WTC11 (cell line): Measurements from ENCODE around the gene TMED10. TPM values are rescaled to one million over a fixed set of nuclear protein-coding genes. Genes with fewer than 3 reads are reported as not detected.

ENCODE experiments used
- ATAC-seq: fragments of 200-7000 bp; cut with Tn5 transposase; 2 replicates; pipeline ENCODE4 v1.10.0; 2021; ENCODE audit warnings: mild to moderate bottlenecking, moderate library complexity
- CTCF ChIA-PET: fragments of 300-600 bp; sonication (Branson Sonifier 250); formaldehyde crosslinking; loops from one replicate; lab custom pipeline; 2021; ENCODE audit warnings: antibody characterized with exemption; lab: Charles Lee
- POLR2A ChIA-PET: fragments of 350-600 bp; sonication (Branson Sonifier 250); formaldehyde crosslinking; loops from one replicate; lab custom pipeline; 2021; ENCODE audit warnings: antibody characterized with exemption; lab: Charles Lee
- DNase-seq: peaks from one replicate; pipeline ENCODE4 v3.0.0; 2021; ENCODE audit warnings: low spot score
- H3K27ac Mint-ChIP-seq: 2 replicates; pipeline ENCODE4 v1.8.0; 2021; ENCODE audit warnings: mixed read lengths
- H3K27me3 Mint-ChIP-seq: 2 replicates; pipeline ENCODE4 v1.8.0; 2021; ENCODE audit warnings: low read depth, mild to moderate bottlenecking, moderate library complexity, mixed read lengths
- H3K36me3 Mint-ChIP-seq: 2 replicates; pipeline ENCODE4 v1.8.0; 2021; ENCODE audit warnings: mixed read lengths
- H3K4me1 Mint-ChIP-seq: 2 replicates; pipeline ENCODE4 v1.8.0; 2022; ENCODE audit warnings: mixed read lengths
- H3K4me3 Mint-ChIP-seq: 2 replicates; pipeline ENCODE4 v1.8.0; 2021; ENCODE audit warnings: mild to moderate bottlenecking, moderate library complexity, mixed read lengths
- H3K9me3 Mint-ChIP-seq: 2 replicates; pipeline ENCODE4 v1.8.0; 2021; ENCODE audit warnings: mixed read lengths
- CDX4 ChIP-seq: fragments of 250-450 bp; sonication (Bioruptor Pico); IDR thresholded peaks from 2 replicates; pipeline ENCODE4 v1.9.0; 2021; ENCODE audit warnings: moderate library complexity, mild to moderate bottlenecking, inconsistent platforms, borderline replicate concordance
- ESRRA ChIP-seq: sonication (generic); formaldehyde crosslinking; IDR thresholded peaks from 2 replicates; pipeline ENCODE4 v1.8.1; 2022; ENCODE audit warnings: mild to moderate bottlenecking, missing genetic modification reagents, borderline replicate concordance
- GABPB1 ChIP-seq: sonication (generic); formaldehyde crosslinking; IDR thresholded peaks from 2 replicates; pipeline ENCODE4 v1.8.1; 2023; ENCODE audit warnings: mild to moderate bottlenecking, missing genetic modification reagents
- PRDM15 ChIP-seq: sonication (generic); formaldehyde crosslinking; IDR thresholded peaks from 2 replicates; pipeline ENCODE4 v1.8.0; 2022; ENCODE audit warnings: missing genetic modification reagents
- SMAD3 ChIP-seq: sonication (generic); formaldehyde crosslinking; IDR thresholded peaks from 2 replicates; pipeline ENCODE4 v1.8.0; 2022; ENCODE audit warnings: missing genetic modification reagents, mild to moderate bottlenecking, borderline replicate concordance
- SP1 ChIP-seq: sonication (generic); formaldehyde crosslinking; conservative IDR thresholded peaks from 2 replicates; pipeline ENCODE4 v1.8.1; 2022; ENCODE audit warnings: missing genetic modification reagents
- ZNF121 ChIP-seq: sonication (generic); formaldehyde crosslinking; IDR thresholded peaks from 2 replicates; pipeline ENCODE4 v1.8.0; 2023; ENCODE audit warnings: missing genetic modification reagents
- ZNF219 ChIP-seq: sonication (generic); formaldehyde crosslinking; IDR thresholded peaks from 2 replicates; pipeline ENCODE4 v1.8.0; 2023; ENCODE audit warnings: missing genetic modification reagents, mild to moderate bottlenecking, borderline replicate concordance
- ZNF532 ChIP-seq: fragments of 250-450 bp; sonication (Bioruptor Pico); IDR thresholded peaks from 2 replicates; pipeline ENCODE4 v1.9.0; 2021; ENCODE audit warnings: mild to moderate bottlenecking, borderline replicate concordance
- ZNF671 ChIP-seq: fragments of 250-450 bp; sonication (Bioruptor Pico); IDR thresholded peaks from 2 replicates; pipeline ENCODE4 v1.8.0; 2021; ENCODE audit warnings: mild to moderate bottlenecking
- total RNA-seq: library from RNA; stranded (reverse); gene quantifications from 3 replicates; pipeline ENCODE4 v1.2.3, GENCODE V29; 2021
- TF ChIP-seq, protein P1 (sequence below): sonication (generic); formaldehyde crosslinking; IDR thresholded peaks from 2 replicates; pipeline ENCODE4 v1.8.1; 2022; ENCODE audit warnings: low read depth, missing genetic modification reagents, borderline replicate concordance
- TF ChIP-seq, protein P2 (sequence below): sonication (generic); formaldehyde crosslinking; IDR thresholded peaks from 2 replicates; pipeline ENCODE4 v1.8.0; 2022; ENCODE audit warnings: mild to moderate bottlenecking, missing genetic modification reagents

Gene TMED10
- total RNA-seq, 1 experiment from 2014 or later = 234 TPM

GRCh38 chr14:75164809-75165208 is 11.6 kb downstream of the TMED10 start:
- ChIA-PET CTCF (interaction anchor here (1.9 kb wide), 1 partner anchor 130 kb away, joined by 4 read pairs; no protein-coding TSS in a partner anchor), POLR2A (no interaction called here)
- TF ChIP-seq, protein P1, sequence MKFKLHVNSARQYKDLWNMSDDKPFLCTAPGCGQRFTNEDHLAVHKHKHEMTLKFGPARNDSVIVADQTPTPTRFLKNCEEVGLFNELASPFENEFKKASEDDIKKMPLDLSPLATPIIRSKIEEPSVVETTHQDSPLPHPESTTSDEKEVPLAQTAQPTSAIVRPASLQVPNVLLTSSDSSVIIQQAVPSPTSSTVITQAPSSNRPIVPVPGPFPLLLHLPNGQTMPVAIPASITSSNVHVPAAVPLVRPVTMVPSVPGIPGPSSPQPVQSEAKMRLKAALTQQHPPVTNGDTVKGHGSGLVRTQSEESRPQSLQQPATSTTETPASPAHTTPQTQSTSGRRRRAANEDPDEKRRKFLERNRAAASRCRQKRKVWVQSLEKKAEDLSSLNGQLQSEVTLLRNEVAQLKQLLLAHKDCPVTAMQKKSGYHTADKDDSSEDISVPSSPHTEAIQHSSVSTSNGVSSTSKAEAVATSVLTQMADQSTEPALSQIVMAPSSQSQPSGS (CRISPR knock-in tag) = no peak
- TF ChIP-seq ESRRA = no peak
- TF ChIP-seq, protein P2, sequence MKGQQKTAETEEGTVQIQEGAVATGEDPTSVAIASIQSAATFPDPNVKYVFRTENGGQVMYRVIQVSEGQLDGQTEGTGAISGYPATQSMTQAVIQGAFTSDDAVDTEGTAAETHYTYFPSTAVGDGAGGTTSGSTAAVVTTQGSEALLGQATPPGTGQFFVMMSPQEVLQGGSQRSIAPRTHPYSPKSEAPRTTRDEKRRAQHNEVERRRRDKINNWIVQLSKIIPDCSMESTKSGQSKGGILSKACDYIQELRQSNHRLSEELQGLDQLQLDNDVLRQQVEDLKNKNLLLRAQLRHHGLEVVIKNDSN (CRISPR knock-in tag) = no peak
- TF ChIP-seq SP1 (CRISPR knock-in tag) = no peak
- no peak for TF ChIP-seq SMAD3 (CRISPR knock-in tag)
- TF ChIP-seq ZNF671 (CRISPR knock-in tag) = no peak
- TF ChIP-seq PRDM15 (CRISPR knock-in tag) = no peak
- no peak for DNase-seq
- Mint-ChIP-seq H3K9me3 (no peaks in the 10 kb centered on the region), H3K27ac (peak overlapping the region; percentile 67), H3K4me3 (no peak overlapping the region), H3K36me3 (no peaks in the 10 kb centered on the region), H3K4me1 (peaks cover 30% of the 10 kb centered on the region), H3K27me3 (no peaks in the 10 kb centered on the region)
- no peak for ATAC-seq

- ATAC-seq = no peak
- no peak overlapping the region for H3K27ac Mint-ChIP-seq
- no peak for DNase-seq
- no peaks in the 10 kb centered on the region for H3K27me3 Mint-ChIP-seq
- TF ChIP-seq CDX4 (CRISPR knock-in tag) (no peak), ZNF121 (CRISPR knock-in tag) (peak; percentile 83)
- H3K9me3 Mint-ChIP-seq = no peaks in the 10 kb centered on the region
- POLR2A ChIA-PET = interaction anchor here (0.6 kb wide), 2 partner anchors 103 to 1922 kb away, joined by 3 to 4 read pairs; no protein-coding TSS in a partner anchor
- no peaks in the 10 kb centered on the region for H3K36me3 Mint-ChIP-seq
- H3K4me1 Mint-ChIP-seq = peaks cover 38% of the 10 kb centered on the region
- no peak overlapping the region for H3K4me3 Mint-ChIP-seq
- CTCF ChIA-PET = interaction anchor here (0.6 to 1.9 kb wide), 8 partner anchors 9 to 219 kb away, joined by 3 to 4 read pairs (median 4); no protein-coding TSS in a partner anchor
These were observed 12.7 kb downstream of the TMED10 start for GRCh38 chr14:75163677-75164076.

DNA sequence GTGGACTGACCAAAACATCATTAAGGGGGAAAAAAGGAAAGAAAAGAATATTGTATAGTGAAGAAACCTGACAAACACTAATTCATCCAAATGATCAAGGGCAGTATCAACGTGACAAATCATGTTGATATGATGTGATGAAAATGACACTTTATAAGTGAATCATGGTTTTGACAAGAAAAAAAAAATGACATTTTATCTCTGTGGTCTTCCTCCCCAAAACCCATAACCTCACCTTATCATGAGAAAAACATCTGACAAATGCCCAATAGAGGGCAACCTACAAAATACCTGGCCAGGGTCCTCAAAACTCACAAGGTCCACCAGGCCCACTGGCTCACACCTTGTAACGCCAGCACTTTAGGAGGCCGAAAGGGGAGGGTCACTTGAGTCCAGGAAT is 13.8 kb downstream of the TMED10 start:
- CTCF ChIA-PET = interaction anchor here (0.7 to 1.9 kb wide), 3 partner anchors 133 to 183 kb away, joined by 4 to 6 read pairs (median 4); no protein-coding TSS in a partner anchor
- peaks cover 38% of the 10 kb centered on the region for H3K4me1 Mint-ChIP-seq
- H3K27me3 Mint-ChIP-seq = no peaks in the 10 kb centered on the region
- no peaks in the 10 kb centered on the region for H3K36me3 Mint-ChIP-seq
- H3K4me3 Mint-ChIP-seq = no peak overlapping the region
- POLR2A ChIA-PET = no interaction called here
- no peaks in the 10 kb centered on the region for H3K9me3 Mint-ChIP-seq
- no peak for DNase-seq
- no peak for TF ChIP-seq ZNF219 (CRISPR knock-in tag)
- peak overlapping the region; percentile 20 for H3K27ac Mint-ChIP-seq
- ATAC-seq = peak; percentile 56

GRCh38 chr14:75158843-75159614 is 17.4 kb downstream of the TMED10 start:
- ATAC-seq = no peak

More at GRCh38 chr14:75158843-75159614, 17.4 kb downstream of the TMED10 start:
- no peaks in the 10 kb centered on the region for H3K27me3 Mint-ChIP-seq
- peak overlapping the region; percentile 48 for H3K27ac Mint-ChIP-seq
- TF ChIP-seq ZNF532 (no peak), CDX4 (CRISPR knock-in tag) (no peak), GABPB1 (CRISPR knock-in tag) (peak; percentile 62)
- no peaks in the 10 kb centered on the region for H3K9me3 Mint-ChIP-seq
- no peaks in the 10 kb centered on the region for H3K36me3 Mint-ChIP-seq
- ChIA-PET POLR2A (interaction anchor here (0.9 kb wide), 1 partner anchor 135 kb away, joined by 3 read pairs; no protein-coding TSS in a partner anchor), CTCF (no interaction called here)
- peaks cover 30% of the 10 kb centered on the region for H3K4me1 Mint-ChIP-seq
- H3K4me3 Mint-ChIP-seq = no peak overlapping the region
- DNase-seq = no peak
